Uterus (tissue), 4 donors: ENCODE results near the gene VASH2. TPM values are rescaled to one million over a fixed set of nuclear protein-coding genes. Genes with fewer than 3 reads are reported as not detected.

Experiments
- DNase-seq, 2 donors: peaks; one replicate each; pipeline ENCODE4 v3.0.0-alpha.2; 2019 to 2020
- H3K27ac ChIP-seq, 2 donors: fragments of 200-600 bp; sonication (generic); 1 replicate in 1 of 2; 2 replicates in 1 of 2; pipeline ENCODE4 v1.5.1; 2016 to 2018
- H3K27me3 ChIP-seq, 2 donors: fragments of 200-600 bp; sonication (generic); one replicate each; pipeline ENCODE4 v1.5.1; 2018 to 2019; ENCODE audit warnings: control low read depth in 1 of 2
- H3K36me3 ChIP-seq, 2 donors: fragments of 200-600 bp; sonication (generic); one replicate each; pipeline ENCODE4 v1.5.1; 2019; ENCODE audit warnings: control low read depth in 1 of 2
- H3K4me1 ChIP-seq, 2 donors: fragments of 200-600 bp; sonication (generic); one replicate each; pipeline ENCODE4 v1.5.1; 2018 to 2019; ENCODE audit warnings: control low read depth in 1 of 2
- H3K4me3 ChIP-seq, 2 donors: fragments of 200-600 bp; sonication (generic); 1 replicate in 1 of 2; 2 replicates in 1 of 2; pipeline ENCODE4 v1.5.1; 2018 to 2019; ENCODE audit warnings: mild to moderate bottlenecking in 1 of 2
- H3K9me3 ChIP-seq, 2 donors: fragments of 200-600 bp; sonication (generic); one replicate each; pipeline ENCODE4 v1.5.1; 2019; ENCODE audit warnings: control low read depth in 1 of 2
- CTCF ChIP-seq, 4 experiments: fragments of 200-600 bp in 2 of 4; fragments of 450-650 bp in 2 of 4; sonication (generic) in 2 of 4; IDR thresholded peaks; one replicate each; pipeline ENCODE4 v1.5.1; 2016 to 2019; ENCODE audit warnings: antibody characterized with exemption in 4 of 4, mild to moderate bottlenecking in 2 of 4, moderate library complexity in 1 of 4
- POLR2A ChIP-seq, 2 donors: fragments of 450-650 bp; IDR thresholded peaks; one replicate each; pipeline ENCODE4 v1.6.1; 2016; ENCODE audit warnings: antibody characterized with exemption in 2 of 2, mild to moderate bottlenecking in 1 of 2, moderate library complexity in 1 of 2
- intact Hi-C: fragments of 100-400 bp; cut with DNase I; formaldehyde crosslinking; loops from one replicate; pipeline ENCODE4 v1.15.1; 2023; ENCODE audit warnings: low total_unique reads
- total RNA-seq, 4 donors: library from RNA; depleted of rRNA in 3 of 4; stranded (reverse); fragments of >200 nt in 3 of 4; gene quantifications; one replicate each; pipeline versions ENCODE4 v1.1.0 to v1.2.4, GENCODE V29; 2014 to 2023
- donor health status: DM: yes; HTN: yes; CAD: no.

VASH2 gene
- total RNA-seq, 4 donors from 2014 or later, result under 0.01 to 17.2 (median 1.1) TPM

GRCh38 chr1:212951947-212952640, 1.8 kb downstream of the VASH2 start:
- no peak for DNase-seq
- no peaks in the 10 kb centered on the region for H3K36me3 ChIP-seq
- no peaks in the 10 kb centered on the region for H3K4me1 ChIP-seq
- intact Hi-C loops, result no loop called here
- peak overlapping the region; percentile 23 to 34 for H3K27ac ChIP-seq
- no peak for TF ChIP-seq POLR2A (IDR thresholded peaks at IDR 0.05)
- TF ChIP-seq CTCF (IDR thresholded peaks at IDR 0.05), result no peak
- H3K9me3 ChIP-seq, result no peaks in the 10 kb centered on the region
- H3K4me3 ChIP-seq, result peak overlapping the region in 1 of 2 donors; percentile 33
- no peaks in the 10 kb centered on the region for H3K27me3 ChIP-seq

DNA sequence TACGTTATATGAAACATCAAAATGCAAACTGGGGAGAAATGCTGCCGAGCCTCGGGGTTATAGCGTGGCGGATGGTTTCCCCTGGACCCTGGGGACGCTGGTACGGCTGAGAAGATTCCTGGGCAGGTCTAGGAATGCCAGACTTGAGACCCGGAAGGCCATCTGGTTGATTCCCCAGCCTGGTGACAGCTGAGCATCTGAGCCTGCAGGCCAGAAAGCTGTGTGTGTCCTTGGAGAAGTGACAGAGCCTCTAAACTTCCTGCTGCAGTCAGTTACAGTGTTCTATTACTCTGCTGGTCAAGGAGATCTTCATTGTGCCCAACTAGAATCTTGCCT, 2.3 kb downstream of the VASH2 start:
- Histone ChIP-seq H3K9me3 (no peaks in the 10 kb centered on the region), H3K4me1 (no peaks in the 10 kb centered on the region), H3K36me3 (no peaks in the 10 kb centered on the region), H3K4me3 (no peak overlapping the region), H3K27me3 (no peaks in the 10 kb centered on the region), H3K27ac (peak overlapping the region in 1 of 2 donors; percentile 23)
- TF ChIP-seq POLR2A (IDR thresholded peaks at IDR 0.05) (no peak), CTCF (IDR thresholded peaks at IDR 0.05) (no peak)
- intact Hi-C loops, result no loop called here
- no peak for DNase-seq

DNA sequence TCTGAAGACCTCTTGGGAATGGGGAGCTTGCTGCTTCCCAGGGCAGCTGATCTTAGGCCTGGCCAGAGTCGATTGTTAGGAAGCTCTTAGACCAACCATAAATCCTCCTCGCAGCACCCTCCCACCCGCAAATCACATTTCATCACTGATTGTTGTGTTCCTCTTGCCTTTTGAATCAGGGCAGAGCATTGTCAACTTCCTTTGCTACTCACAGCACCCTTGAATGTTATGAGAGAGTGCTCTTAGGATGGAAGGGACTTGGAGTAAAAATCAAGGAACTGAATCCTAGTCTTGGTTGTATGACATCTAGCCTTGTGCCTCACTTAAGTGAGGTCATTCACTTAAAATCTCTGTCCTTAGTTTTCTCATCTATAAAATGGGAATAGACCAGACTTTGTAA, 3.0 kb downstream of the VASH2 start:
- H3K4me1 ChIP-seq, result no peaks in the 10 kb centered on the region
- H3K9me3 ChIP-seq, result no peaks in the 10 kb centered on the region
- H3K27me3 ChIP-seq, result no peaks in the 10 kb centered on the region
- intact Hi-C loops, result no loop called here
- no peak overlapping the region for H3K27ac ChIP-seq
- no peaks in the 10 kb centered on the region for H3K36me3 ChIP-seq
- TF ChIP-seq CTCF (IDR thresholded peaks at IDR 0.05) (no peak), POLR2A (IDR thresholded peaks at IDR 0.05) (no peak)
- no peak for DNase-seq
- H3K4me3 ChIP-seq, result no peak overlapping the region

GRCh38 chr1:212954514-212954913, 4.2 kb downstream of the VASH2 start:
- H3K4me3 ChIP-seq, result no peak overlapping the region
- no peaks in the 10 kb centered on the region for H3K9me3 ChIP-seq
- intact Hi-C loops, result no loop called here
- H3K4me1 ChIP-seq, result no peaks in the 10 kb centered on the region
- TF ChIP-seq POLR2A (IDR thresholded peaks at IDR 0.05), result no peak
- no peaks in the 10 kb centered on the region for H3K36me3 ChIP-seq
- H3K27me3 ChIP-seq, result no peaks in the 10 kb centered on the region
- no peak for DNase-seq
- no peak overlapping the region for H3K27ac ChIP-seq

DNA sequence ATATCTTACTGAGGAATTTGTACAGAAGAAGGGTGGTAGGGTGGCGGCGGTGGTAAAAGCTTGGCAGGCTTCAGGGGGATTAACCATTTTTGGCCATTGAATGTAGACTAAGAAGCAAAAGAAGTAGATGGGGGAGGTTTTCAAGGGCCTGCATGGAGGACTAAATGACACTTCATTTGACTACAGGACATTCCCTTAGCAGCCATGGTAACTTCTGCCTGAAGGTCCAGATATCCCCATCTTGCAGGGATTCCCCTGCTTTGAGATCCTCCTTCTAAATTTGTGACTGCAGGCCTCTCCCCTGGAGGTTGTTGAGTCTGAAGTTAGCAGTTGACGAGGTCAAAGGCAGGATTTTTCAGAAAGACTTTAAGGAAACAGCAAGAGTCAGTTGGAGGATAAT, 4.8 kb downstream of the VASH2 start:
- Histone ChIP-seq H3K36me3 (no peaks in the 10 kb centered on the region), H3K27ac (no peak overlapping the region), H3K9me3 (no peaks in the 10 kb centered on the region), H3K27me3 (no peaks in the 10 kb centered on the region), H3K4me1 (no peaks in the 10 kb centered on the region), H3K4me3 (no peak overlapping the region)
- TF ChIP-seq CTCF (IDR thresholded peaks at IDR 0.05), result no peak
- no peak for TF ChIP-seq POLR2A (IDR thresholded peaks at IDR 0.05)
- no peak for DNase-seq
- intact Hi-C loops, result no loop called here
